ENCODE data around the gene AVPR2.

Gene AVPR2

DNA sequence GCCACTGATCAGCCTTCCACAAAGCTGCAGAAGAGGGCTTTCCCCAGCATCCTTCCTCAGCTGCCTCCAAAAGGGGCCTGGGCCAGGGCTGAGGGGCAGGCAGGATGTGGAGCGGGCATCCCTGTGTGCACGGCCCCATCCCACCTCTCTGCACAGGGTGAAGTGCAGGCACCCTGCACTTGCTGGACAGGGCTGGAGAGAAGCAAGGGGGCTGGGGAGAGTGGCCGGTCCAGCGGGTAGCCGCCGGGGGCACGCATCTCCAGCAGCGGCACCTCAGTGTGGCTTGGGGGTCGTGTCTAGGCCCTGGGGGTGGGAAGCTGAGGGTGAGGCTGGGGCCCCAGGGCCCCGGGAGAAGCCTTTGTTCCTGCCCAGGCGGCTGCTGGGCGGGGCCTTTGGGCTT lies 3.0 kb downstream of the AVPR2 start:
- DNase-seq (ENCODE audit: low read depth): no peak
- H3K4me3 ChIP-seq (ENCODE audit: low read length): no peak overlapping the region
- TF ChIP-seq, protein P1, sequence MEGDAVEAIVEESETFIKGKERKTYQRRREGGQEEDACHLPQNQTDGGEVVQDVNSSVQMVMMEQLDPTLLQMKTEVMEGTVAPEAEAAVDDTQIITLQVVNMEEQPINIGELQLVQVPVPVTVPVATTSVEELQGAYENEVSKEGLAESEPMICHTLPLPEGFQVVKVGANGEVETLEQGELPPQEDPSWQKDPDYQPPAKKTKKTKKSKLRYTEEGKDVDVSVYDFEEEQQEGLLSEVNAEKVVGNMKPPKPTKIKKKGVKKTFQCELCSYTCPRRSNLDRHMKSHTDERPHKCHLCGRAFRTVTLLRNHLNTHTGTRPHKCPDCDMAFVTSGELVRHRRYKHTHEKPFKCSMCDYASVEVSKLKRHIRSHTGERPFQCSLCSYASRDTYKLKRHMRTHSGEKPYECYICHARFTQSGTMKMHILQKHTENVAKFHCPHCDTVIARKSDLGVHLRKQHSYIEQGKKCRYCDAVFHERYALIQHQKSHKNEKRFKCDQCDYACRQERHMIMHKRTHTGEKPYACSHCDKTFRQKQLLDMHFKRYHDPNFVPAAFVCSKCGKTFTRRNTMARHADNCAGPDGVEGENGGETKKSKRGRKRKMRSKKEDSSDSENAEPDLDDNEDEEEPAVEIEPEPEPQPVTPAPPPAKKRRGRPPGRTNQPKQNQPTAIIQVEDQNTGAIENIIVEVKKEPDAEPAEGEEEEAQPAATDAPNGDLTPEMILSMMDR (conservative IDR thresholded peaks at IDR 0.05; ENCODE audit: low read depth, low read length): no peak

DNA sequence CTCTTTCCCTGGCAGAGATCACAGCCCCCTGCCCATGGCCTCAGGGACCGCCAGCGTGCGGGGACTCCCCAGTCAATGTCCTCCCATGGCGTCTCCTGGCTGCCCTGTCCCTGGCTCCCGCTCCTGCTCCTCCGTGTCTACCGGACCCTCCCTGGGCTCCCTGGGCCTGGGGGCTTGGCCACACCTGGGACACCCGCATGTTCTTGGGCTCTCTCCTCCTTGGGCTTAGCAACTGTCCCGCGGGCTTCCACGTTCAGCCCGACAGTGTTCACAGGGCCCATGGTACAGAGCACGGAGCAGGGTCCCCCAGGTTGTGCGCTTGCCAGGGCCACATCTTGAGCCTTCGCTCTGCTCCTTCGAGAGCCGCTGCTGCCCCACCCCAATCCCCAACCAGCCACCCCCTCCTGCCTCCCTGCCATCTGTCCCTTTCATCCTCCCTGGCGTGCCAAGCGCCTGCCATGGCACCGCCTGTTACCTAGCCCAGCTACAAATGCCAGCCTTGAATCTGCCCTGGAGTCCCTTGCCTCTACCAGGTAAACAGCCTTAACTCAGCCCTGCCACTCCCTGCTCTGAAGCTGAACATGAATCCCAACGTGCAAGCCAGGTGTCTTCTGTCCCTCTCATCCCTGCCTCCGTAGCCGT lies 3.9 kb downstream of the AVPR2 start:
- TF ChIP-seq, protein P1 (conservative IDR thresholded peaks at IDR 0.05; ENCODE audit: low read depth, low read length): no peak
- H3K4me3 ChIP-seq (ENCODE audit: low read length): no peak overlapping the region
- no peak for DNase-seq (ENCODE audit: low read depth)

DNA sequence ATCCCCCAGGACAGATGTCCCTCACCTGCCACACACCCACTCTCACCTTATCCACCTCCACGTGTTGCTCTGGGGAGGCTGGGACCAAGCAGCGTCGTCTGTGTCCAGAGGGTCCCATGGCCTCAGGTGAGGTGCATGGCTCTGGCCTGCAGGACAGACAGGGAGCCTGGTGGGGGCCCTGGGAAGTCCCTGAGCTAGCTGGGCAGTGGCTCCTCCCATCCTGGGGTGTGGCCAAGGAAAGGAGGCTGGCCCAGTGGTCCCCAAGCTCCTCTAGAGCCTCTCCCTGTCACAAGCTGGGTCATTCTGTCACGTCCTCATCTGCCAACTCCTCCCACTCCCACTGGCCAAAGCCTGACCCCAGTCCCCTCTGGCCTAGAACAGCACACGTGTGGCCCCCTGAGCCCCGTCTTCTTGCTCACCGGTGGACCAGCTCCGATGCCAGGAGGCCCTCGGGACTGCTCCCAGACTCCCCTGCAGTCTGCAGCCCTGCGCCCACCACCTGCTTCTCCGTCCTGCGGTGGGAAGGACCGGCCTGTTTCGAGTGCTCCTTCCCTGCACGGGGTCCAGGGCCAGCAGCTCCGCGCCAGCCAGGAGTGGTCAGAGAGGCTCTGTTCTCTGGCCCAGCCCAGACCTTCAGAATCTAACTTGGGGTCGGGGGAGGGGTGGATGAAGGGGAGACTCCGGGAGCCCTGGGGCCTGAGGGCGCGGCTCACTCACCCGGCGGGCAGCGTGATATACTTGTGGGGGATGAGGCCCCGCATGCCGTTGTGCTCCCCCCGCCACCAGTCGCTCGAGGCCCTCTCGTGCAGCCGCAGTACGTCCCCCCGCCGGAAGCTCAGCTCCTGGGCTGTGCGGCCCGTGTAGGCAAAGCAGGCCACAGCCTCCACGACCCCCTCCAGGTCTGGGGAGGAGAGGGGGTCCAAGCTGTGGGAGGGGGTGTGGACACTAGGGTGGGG lies 4.8 kb downstream of the AVPR2 start:
- TF ChIP-seq, protein P1 (conservative IDR thresholded peaks at IDR 0.05; ENCODE audit: low read depth, low read length): no peak
- no peak for DNase-seq (ENCODE audit: low read depth)

DNA sequence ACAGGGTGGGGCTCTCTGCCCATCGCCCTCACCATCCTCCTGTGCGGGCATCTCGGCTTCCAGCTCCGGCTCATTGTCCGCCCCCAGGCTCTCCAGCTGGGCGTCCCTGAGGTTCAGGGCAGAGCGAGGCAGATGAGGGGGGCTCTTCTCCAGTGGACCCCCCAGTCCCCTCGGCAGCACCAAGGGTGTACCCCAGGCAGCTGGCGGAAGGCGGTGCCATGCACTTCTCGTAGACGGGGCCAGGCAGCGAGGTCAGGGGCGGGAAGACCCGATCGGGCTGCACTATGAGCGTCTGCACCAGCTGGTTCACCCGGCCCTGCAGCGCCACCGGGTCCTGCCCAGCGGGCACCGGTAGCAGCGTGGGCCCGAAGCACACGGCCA lies 5.5 kb downstream of the AVPR2 start:
- TF ChIP-seq, protein P1 (conservative IDR thresholded peaks at IDR 0.05; ENCODE audit: low read depth, low read length): no peak
- no peak for DNase-seq (ENCODE audit: low read depth)
- H3K4me3 ChIP-seq (ENCODE audit: low read length): no peak overlapping the region

More for the DNA sequence above, 4.8 kb downstream of the AVPR2 start:
- H3K4me3 ChIP-seq (ENCODE audit: low read length): no peak overlapping the region

DNA sequence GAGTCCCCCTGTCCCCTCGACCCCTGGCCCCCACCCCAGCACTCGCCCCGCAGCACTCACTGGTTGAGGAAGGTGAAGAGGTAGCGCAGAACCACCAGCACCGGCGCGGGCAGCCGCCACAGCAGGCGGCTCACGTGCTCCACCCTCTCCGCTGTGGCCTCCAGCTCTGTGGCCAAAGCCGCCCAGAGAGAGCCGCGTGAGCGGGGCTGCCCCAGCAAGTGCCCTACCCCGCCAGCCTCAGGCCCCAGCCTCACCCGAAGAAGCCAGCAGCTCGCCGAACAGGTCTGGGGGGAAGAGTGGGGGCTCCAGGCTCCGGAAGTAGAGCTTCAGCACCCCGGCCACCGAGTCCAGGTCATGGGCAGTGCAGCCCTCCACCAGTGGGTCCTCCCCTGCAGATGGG lies 6.0 kb downstream of the AVPR2 start:
- DNase-seq (ENCODE audit: low read depth): no peak
- TF ChIP-seq, protein P1 (conservative IDR thresholded peaks at IDR 0.05; ENCODE audit: low read depth, low read length): no peak
- H3K4me3 ChIP-seq (ENCODE audit: low read length): no peak overlapping the region

DNA sequence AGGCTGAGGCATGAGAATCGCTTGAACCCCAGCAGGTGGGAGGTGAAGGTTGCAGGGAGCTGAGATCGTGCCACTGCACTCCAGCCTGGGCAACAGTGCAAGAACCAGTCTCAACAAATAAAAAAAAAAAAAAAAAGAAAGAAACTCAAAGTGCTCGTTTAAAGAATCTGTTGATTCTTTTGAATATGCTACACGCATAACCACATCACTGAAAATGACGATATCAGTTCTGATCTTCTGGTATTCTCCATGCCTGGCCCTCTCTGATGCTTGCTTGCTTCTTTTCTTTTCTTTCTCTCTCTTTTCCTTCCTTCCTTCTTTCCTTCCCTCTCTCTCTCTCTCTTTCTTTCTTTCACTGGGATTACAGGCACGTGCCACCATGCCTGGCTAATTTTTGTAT lies 7.3 kb downstream of the AVPR2 start:
- no peak for DNase-seq (ENCODE audit: low read depth)
- TF ChIP-seq, protein P1 (conservative IDR thresholded peaks at IDR 0.05; ENCODE audit: low read depth, low read length): no peak

More for the DNA sequence above, 7.3 kb downstream of the AVPR2 start:
- no peak overlapping the region for H3K4me3 ChIP-seq (ENCODE audit: low read length)

All from retinal pigment epithelial cell (primary cell).